ENCODE results near the gene ZNF784. TPM values are rescaled to one million over a fixed set of nuclear protein-coding genes. Genes with fewer than 3 reads are reported as not detected.

The ZNF784 gene
- total and polyA plus RNA-seq, 2 donors (not counting 3 experiments of a cell fraction or from before 2014, with no cell fraction given): 4.9 TPM

DNA sequence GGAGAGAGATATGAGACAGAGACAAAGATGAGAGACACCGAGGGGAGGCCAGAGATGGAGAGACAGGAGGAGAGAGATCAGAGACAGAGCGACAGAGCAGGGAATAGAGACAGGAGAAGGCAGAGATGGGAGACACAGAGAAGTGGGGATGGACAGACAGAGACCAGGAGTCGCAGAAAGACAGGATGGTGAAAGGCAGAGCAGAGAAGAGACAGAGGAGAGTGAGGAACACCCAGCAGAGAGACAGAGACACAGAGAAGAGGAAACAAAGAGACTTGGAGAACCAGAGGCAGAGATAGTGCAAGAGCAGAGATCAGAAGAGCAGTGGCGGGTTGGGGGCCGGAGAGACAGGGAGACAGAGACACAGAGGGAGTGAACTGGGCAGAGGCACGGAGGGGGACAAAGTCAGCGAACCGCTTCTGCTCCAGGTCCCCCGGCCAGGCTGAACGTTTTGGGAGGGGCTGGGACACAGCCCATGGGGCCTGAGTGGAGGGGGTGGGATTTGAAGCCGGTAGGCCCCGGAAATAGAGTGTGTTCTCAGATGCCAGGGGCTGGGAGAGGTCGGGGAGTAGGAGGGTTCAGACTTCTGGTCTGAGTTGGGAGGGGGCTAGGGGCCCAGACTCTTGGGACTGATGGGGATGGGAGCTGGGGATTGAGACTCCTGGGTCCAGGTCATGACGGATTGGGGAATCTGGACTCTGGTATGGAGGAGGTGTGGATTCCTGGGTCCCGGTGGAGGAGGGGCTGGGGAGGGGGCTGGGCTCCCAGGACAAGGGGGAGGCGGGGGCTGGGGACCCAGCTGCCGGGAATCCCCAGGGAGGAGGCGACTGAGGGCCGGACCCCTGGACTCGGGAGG, 44.4 kb downstream of the ZNF784 start:
- peak overlapping the region; percentile 49 to 98 (median 84) for H3K4me3 ChIP-seq (replicated peaks in 1 of 3; ENCODE audit: insufficient read depth in 1 of 3, low read depth in 1 of 3, low read length in 3 of 3)
- no peaks in the 10 kb centered on the region for H3K9me1 ChIP-seq (replicated peaks; ENCODE audit: control insufficient read depth, extremely low read depth, insufficient read depth, low read length)
- DNase-seq (ENCODE audit: low read depth, low spot score) (peak; percentile 5), FAIRE-seq (no peak)
- TF ChIP-seq JUN (IDR thresholded peaks at IDR 0.05; ENCODE audit: borderline replicate concordance, insufficient read depth, insufficient read length, low read depth) (no peak), POLR2A (IDR thresholded peaks at IDR 0.05; ENCODE audit: low read depth, low read length) (peak; percentile 17), EZH2 (IDR thresholded peaks at IDR 0.05; ENCODE audit: borderline replicate concordance, low read depth, low read length, severe bottlenecking) (no peak), GATA2 (IDR thresholded peaks at IDR 0.05; ENCODE audit: insufficient read depth, insufficient read length, low read depth, low read length) (no peak), FOS (IDR thresholded peaks at IDR 0.05; ENCODE audit: borderline replicate concordance, insufficient read depth, low read length) (no peak), POLR2AphosphoS5 (IDR thresholded peaks at IDR 0.05; ENCODE audit: insufficient read depth, low read depth, low read length) (no peak)
- TF ChIP-seq, protein P1, sequence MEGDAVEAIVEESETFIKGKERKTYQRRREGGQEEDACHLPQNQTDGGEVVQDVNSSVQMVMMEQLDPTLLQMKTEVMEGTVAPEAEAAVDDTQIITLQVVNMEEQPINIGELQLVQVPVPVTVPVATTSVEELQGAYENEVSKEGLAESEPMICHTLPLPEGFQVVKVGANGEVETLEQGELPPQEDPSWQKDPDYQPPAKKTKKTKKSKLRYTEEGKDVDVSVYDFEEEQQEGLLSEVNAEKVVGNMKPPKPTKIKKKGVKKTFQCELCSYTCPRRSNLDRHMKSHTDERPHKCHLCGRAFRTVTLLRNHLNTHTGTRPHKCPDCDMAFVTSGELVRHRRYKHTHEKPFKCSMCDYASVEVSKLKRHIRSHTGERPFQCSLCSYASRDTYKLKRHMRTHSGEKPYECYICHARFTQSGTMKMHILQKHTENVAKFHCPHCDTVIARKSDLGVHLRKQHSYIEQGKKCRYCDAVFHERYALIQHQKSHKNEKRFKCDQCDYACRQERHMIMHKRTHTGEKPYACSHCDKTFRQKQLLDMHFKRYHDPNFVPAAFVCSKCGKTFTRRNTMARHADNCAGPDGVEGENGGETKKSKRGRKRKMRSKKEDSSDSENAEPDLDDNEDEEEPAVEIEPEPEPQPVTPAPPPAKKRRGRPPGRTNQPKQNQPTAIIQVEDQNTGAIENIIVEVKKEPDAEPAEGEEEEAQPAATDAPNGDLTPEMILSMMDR (IDR thresholded peaks at IDR 0.05; ENCODE audit: extremely low read depth in 1 of 2, insufficient read depth in 1 of 2, low read depth in 1 of 2, low read length in 2 of 2): no peak
- H3K27me3 ChIP-seq (ENCODE audit: control insufficient read depth in 2 of 2, insufficient read depth in 2 of 2, low read length in 2 of 2): peaks cover 3 to 6% of the 10 kb centered on the region in 2 experiments
- H4K20me1 ChIP-seq (replicated peaks; ENCODE audit: control insufficient read depth, extremely low read depth, insufficient read depth, low read length): no peaks in the 10 kb centered on the region
- dilution Hi-C loops (cut with MboI; ENCODE audit: extremely low pct_ligation_motif_present, low sequenced_read_pairs): no loop called here
- POLR2A ChIA-PET: interaction anchor here (0.6 kb wide), 1 partner anchor 34 kb away, joined by 5 read pairs; no protein-coding TSS in a partner anchor
- intact Hi-C loops (cut with micrococcal nuclease): loop anchor here (1.0 to 2.0 kb wide), 3 partner anchors 19 to 63 kb away; partner anchors contain the start of gene FIZ1
- CTCF ChIA-PET: interaction anchor here (1.0 kb wide), 1 partner anchor 76 kb away, joined by 3 read pairs; no protein-coding TSS in a partner anchor
- H3K4me2 ChIP-seq (ENCODE audit: insufficient read depth, low read length): peak overlapping the region; percentile 61
- H3K9ac ChIP-seq (replicated peaks; ENCODE audit: extremely low read depth, insufficient read depth, low read length): peak overlapping the region; percentile 83
- BruUV-seq (replicated peaks): TSS peak; percentile 26
- peaks cover 4% of the 10 kb centered on the region for H3K4me1 ChIP-seq (ENCODE audit: control insufficient read depth, extremely low read depth, insufficient read depth, low read length)
- peaks cover 0 to 7% of the 10 kb centered on the region in 2 experiments for H3K36me3 ChIP-seq (ENCODE audit: control insufficient read depth in 2 of 2, extremely low read depth in 1 of 2, insufficient read depth in 2 of 2, low read length in 2 of 2)
- peaks cover 12% of the 10 kb centered on the region for H3K79me2 ChIP-seq (ENCODE audit: control insufficient read depth, insufficient read depth, low read length)
- H2AFZ ChIP-seq (ENCODE audit: low read depth, low read length): peak overlapping the region; percentile 79
- no peaks in the 10 kb centered on the region for H3K9me3 ChIP-seq (replicated peaks; ENCODE audit: control insufficient read depth, insufficient read depth, low read length)
- peak overlapping the region; percentile 59 for H3K27ac ChIP-seq (ENCODE audit: insufficient read depth, low read depth, low read length)

Data from endothelial cell of umbilical vein (primary cell).